RKO (cell line): ENCODE data around the gene MICAL1.
A peak's percentile ranks its signal among the peaks of the same experiment; 100 is the strongest.

Source experiments
- DNase-seq: peaks from one replicate; pipeline ENCODE4 v3.0.0-alpha.2; 2016; ENCODE audit warnings: low spot score

MICAL1 gene

GRCh38 chr6:109453594-109454495, 1.7 kb downstream of the MICAL1 start:
- DNase-seq, result no peak

GRCh38 chr6:109453156-109453555, 2.4 kb downstream of the MICAL1 start:
- no peak for DNase-seq

GRCh38 chr6:109452181-109452580, 3.4 kb downstream of the MICAL1 start:
- DNase-seq, result no peak

- DNase-seq, result no peak
Observed at GRCh38 chr6:109451376-109451775, 4.2 kb downstream of the MICAL1 start.

GRCh38 chr6:109450801-109451200, 4.8 kb downstream of the MICAL1 start:
- no peak for DNase-seq

- no peak for DNase-seq
Observed at GRCh38 chr6:109449795-109450673, 5.5 kb downstream of the MICAL1 start.

- no peak for DNase-seq
Observed at GRCh38 chr6:109449064-109449794, 6.3 kb downstream of the MICAL1 start.

GRCh38 chr6:109448615-109449014, 7.0 kb downstream of the MICAL1 start:
- no peak for DNase-seq

GRCh38 chr6:109447878-109448555, 7.6 kb downstream of the MICAL1 start:
- no peak for DNase-seq

GRCh38 chr6:109447087-109447486, 8.5 kb downstream of the MICAL1 start:
- DNase-seq, result no peak

GRCh38 chr6:109446541-109446940, 9.0 kb downstream of the MICAL1 start:
- DNase-seq, result no peak

GRCh38 chr6:109446072-109446471, 9.5 kb downstream of the MICAL1 start:
- no peak for DNase-seq

GRCh38 chr6:109445382-109445781, 10.2 kb downstream of the MICAL1 start:
- DNase-seq, result no peak

- no peak for DNase-seq
Observed at GRCh38 chr6:109443425-109443950, 12.1 kb downstream of the MICAL1 start.

- DNase-seq, result no peak
Observed at GRCh38 chr6:109442393-109442924, 13.1 kb downstream of the MICAL1 start.

- DNase-seq, result peak; percentile 61
Observed at GRCh38 chr6:109441069-109441816, 14.3 kb downstream of the MICAL1 start.

- DNase-seq, result peak; percentile 91
Observed at GRCh38 chr6:109440331-109441068, 15.1 kb downstream of the MICAL1 start, which contains the start of the genes PPIL6 and SMPD2. Gene PPIL6 (minus strand): TSS chr6:109440628. CDS start chr6:109440590, 38 bp downstream. Gene SMPD2 (plus strand): TSS chr6:109440724. CDS start chr6:109441122, 398 bp downstream.

- no peak for DNase-seq
Observed at GRCh38 chr6:109436041-109436440, 19.5 kb downstream of the MICAL1 start.

GRCh38 chr6:109434456-109434855, 21.1 kb downstream of the MICAL1 start:
- no peak for DNase-seq
